ENCODE measurements around the gene FBXW4. TPM values are rescaled to one million over a fixed set of nuclear protein-coding genes. Genes with fewer than 3 reads are reported as not detected.

Gene FBXW4
- total RNA-seq, 1 donor from 2014 or later: 36.0 TPM

DNA sequence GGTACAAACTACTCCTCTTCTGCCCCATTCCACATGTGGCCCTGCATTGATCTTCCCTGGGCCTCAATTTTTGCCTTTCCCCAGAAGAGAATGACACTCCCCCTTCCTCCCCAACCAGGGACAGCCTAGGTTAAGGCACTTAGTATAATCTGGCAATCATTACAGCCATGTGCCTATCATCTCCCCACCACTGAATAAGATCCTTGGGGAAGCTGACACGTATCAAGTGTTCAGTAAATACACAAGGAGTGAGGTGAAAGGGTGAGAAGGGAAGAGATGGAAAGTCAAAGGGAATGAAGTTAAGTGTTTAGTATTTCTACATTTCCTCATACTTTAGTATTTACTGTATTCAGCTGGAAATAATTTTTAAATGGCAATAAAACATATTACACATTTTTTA lies 31.9 kb downstream of the FBXW4 start:
- peaks cover 6% of the 10 kb centered on the region for H3K4me1 Mint-ChIP-seq (ENCODE audit: unreplicated experiment)
- no peaks in the 10 kb centered on the region for H3K9me3 Mint-ChIP-seq (ENCODE audit: unreplicated experiment)
- H3K4me3 Mint-ChIP-seq (ENCODE audit: unreplicated experiment): no peak overlapping the region
- no peak for TF ChIP-seq CTCF (IDR thresholded peaks at IDR 0.05; ENCODE audit: unreplicated experiment)
- H3K27me3 Mint-ChIP-seq (ENCODE audit: unreplicated experiment): no peaks in the 10 kb centered on the region
- DNase-seq (ENCODE audit: low spot score): no peak
- H3K36me3 Mint-ChIP-seq (ENCODE audit: low read depth, unreplicated experiment): peaks cover 33% of the 10 kb centered on the region
- no peak overlapping the region for H3K27ac Mint-ChIP-seq (ENCODE audit: unreplicated experiment)

DNA sequence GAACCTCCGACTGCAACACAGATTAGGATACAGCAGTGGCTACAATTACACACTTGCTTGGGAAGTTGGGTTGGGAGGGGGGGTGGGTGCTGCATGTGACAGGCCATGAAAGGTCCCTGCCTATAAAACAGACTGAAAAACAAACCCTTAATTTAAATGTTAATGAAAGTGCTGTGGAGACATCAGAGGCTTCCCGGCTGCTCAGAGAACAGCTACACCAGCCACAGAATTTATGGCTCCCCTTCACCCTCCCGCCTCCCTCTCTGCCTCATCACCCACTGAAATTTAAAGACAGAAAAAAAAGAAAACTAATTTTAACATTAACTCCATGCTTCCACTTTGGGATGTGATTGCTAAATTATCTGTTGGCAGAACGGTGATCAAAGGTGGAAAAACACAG lies 34.7 kb downstream of the FBXW4 start:
- Mint-ChIP-seq H3K4me3 (ENCODE audit: unreplicated experiment) (no peak overlapping the region), H3K27ac (ENCODE audit: unreplicated experiment) (no peak overlapping the region), H3K36me3 (ENCODE audit: low read depth, unreplicated experiment) (peaks cover 29% of the 10 kb centered on the region)

GRCh38 chr10:101658975-101659374 lies 36.0 kb downstream of the FBXW4 start:
- DNase-seq (ENCODE audit: low spot score): no peak
- TF ChIP-seq CTCF (IDR thresholded peaks at IDR 0.05; ENCODE audit: unreplicated experiment): no peak
- H3K27me3 Mint-ChIP-seq (ENCODE audit: unreplicated experiment): no peaks in the 10 kb centered on the region
- peaks cover 24% of the 10 kb centered on the region for H3K36me3 Mint-ChIP-seq (ENCODE audit: low read depth, unreplicated experiment)
- no peaks in the 10 kb centered on the region for H3K9me3 Mint-ChIP-seq (ENCODE audit: unreplicated experiment)
- H3K27ac Mint-ChIP-seq (ENCODE audit: unreplicated experiment): no peak overlapping the region
- no peak overlapping the region for H3K4me3 Mint-ChIP-seq (ENCODE audit: unreplicated experiment)
- peaks cover 5% of the 10 kb centered on the region for H3K4me1 Mint-ChIP-seq (ENCODE audit: unreplicated experiment)

More for the DNA sequence above, 34.7 kb downstream of the FBXW4 start:
- no peaks in the 10 kb centered on the region for H3K9me3 Mint-ChIP-seq (ENCODE audit: unreplicated experiment)
- DNase-seq (ENCODE audit: low spot score): no peak
- no peaks in the 10 kb centered on the region for H3K27me3 Mint-ChIP-seq (ENCODE audit: unreplicated experiment)
- TF ChIP-seq CTCF (IDR thresholded peaks at IDR 0.05; ENCODE audit: unreplicated experiment): no peak
- peaks cover 5% of the 10 kb centered on the region for H3K4me1 Mint-ChIP-seq (ENCODE audit: unreplicated experiment)

- Mint-ChIP-seq H3K9me3 (ENCODE audit: unreplicated experiment) (no peaks in the 10 kb centered on the region), H3K4me1 (ENCODE audit: unreplicated experiment) (peaks cover 5% of the 10 kb centered on the region), H3K36me3 (ENCODE audit: low read depth, unreplicated experiment) (peaks cover 15% of the 10 kb centered on the region), H3K27ac (ENCODE audit: unreplicated experiment) (no peak overlapping the region), H3K27me3 (ENCODE audit: unreplicated experiment) (no peaks in the 10 kb centered on the region), H3K4me3 (ENCODE audit: unreplicated experiment) (no peak overlapping the region)
- DNase-seq (ENCODE audit: low spot score): no peak
- TF ChIP-seq CTCF (IDR thresholded peaks at IDR 0.05; ENCODE audit: unreplicated experiment): no peak
Measured at GRCh38 chr10:101656890-101657289, 38.1 kb downstream of the FBXW4 start.

- no peak for TF ChIP-seq CTCF (IDR thresholded peaks at IDR 0.05; ENCODE audit: unreplicated experiment)
- DNase-seq (ENCODE audit: low spot score): no peak
- no peak overlapping the region for H3K4me3 Mint-ChIP-seq (ENCODE audit: unreplicated experiment)
- H3K9me3 Mint-ChIP-seq (ENCODE audit: unreplicated experiment): no peaks in the 10 kb centered on the region
- peaks cover 2% of the 10 kb centered on the region for H3K4me1 Mint-ChIP-seq (ENCODE audit: unreplicated experiment)
- no peaks in the 10 kb centered on the region for H3K27me3 Mint-ChIP-seq (ENCODE audit: unreplicated experiment)
- H3K36me3 Mint-ChIP-seq (ENCODE audit: low read depth, unreplicated experiment): peaks cover 13% of the 10 kb centered on the region
- no peak overlapping the region for H3K27ac Mint-ChIP-seq (ENCODE audit: unreplicated experiment)
Measured at GRCh38 chr10:101655570-101655969, 39.4 kb downstream of the FBXW4 start.

Data from endothelial cell (in vitro differentiated cells).